NCI-H1105 treated with DMSO at 0.1 percent for 48 hours (cell line): ENCODE measurements around the gene GLB1L3.
"Not testable (repeated sequence)": the region's sequence is repeated elsewhere in the genome, so short reads cannot be mapped to it uniquely, and the experiment has no call there.

Source experiments
- DNase-seq: peaks from one replicate; lab custom pipeline; 2025; lab: John Stamatoyannopoulos, UW

Gene GLB1L3

DNA sequence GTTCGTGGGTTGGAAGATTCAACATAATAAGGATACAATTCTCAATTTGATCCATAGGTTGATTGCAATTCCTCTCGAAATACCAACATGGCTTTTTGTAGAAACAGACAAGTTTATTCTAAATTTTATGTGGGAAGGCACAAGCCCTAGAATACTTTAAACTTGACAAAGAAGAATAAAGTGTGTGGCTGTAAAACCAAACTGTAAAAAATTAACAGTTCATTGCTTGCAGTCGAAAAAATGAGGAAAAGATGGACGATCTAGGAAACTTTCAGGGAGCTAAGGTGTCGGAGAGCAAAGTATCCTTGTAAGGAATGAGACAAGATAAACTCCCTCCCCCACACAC lies 1.0 kb upstream of the GLB1L3 start:
- DNase-seq = no peak

DNA sequence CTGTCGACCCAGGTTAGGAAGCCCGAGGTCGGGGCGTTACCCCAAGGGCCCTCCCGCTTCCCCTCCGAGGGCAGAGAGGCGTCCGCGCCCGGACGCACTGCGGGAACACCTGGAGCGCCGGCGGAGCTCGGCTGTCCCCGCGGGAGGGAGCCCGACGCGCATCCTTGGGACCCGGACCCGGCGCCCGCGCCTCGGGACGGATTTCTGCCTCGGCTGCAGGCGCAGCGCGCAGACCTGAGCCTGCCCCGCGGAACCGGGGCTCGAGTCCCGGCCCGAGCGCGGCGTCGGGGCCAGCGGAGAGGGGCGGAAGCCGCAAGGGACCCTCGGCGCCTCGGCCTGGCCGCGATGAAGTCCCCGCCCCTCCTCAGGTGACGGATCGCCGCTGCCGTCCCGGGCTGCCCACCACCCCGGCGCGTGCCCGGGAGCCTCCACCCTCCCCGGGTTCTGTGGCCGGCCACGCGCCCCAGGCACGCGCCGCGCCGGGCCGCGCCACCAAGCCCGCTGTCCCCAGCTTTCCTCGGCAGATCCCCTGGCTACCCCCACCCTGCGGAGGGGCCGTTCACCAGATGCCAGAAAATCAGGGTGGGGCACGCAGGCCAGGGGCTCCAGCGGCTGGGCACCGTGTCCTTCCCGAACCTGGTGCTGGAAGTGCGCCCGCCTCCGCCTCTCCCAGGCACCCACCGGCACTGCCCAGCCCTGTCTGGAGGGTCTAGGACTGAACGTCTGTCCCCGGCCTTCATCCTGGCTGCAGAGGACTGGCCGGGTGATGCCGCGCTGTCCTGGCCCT lies 410 bp downstream of the GLB1L3 start:
- no peak for DNase-seq

DNA sequence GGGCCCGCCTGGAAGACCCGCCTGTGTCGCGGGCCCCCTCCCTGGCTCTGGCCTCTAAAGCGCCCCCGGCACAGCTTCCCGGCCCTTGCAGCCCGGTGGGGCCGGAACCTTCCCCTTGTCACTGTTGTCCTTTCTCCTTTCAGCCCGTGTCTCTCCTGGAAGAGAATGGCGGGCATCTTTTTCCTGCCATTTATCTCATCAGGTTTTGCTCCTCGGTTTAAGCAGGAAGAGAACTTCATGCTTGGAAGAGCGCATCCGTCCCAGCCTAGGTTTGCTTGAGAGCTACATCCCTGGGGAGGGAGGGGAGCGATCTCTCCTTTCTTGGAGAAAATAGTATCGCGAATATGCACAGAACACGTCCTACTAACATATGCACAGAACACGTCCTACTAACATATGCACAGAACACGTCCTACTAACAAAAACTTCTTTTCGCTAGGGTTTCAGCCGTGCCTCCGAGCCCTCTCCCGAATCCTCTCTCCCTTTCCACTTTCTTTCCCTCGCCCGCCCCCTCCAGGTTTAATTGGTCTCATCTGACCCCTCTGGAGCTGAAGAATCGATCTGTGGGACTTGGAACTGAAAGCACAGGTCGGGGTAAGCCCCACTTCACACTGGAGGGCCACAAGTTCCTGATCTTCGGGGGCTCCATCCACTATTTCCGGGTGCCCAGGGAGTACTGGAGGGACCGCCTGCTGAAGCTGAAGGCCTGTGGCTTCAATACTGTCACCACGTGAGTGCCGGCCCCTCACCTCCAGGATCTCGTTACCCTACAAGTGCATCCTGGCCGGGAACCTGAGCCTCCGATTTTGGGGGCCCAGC lies 1.2 kb downstream of the GLB1L3 start:
- no peak for DNase-seq

DNA sequence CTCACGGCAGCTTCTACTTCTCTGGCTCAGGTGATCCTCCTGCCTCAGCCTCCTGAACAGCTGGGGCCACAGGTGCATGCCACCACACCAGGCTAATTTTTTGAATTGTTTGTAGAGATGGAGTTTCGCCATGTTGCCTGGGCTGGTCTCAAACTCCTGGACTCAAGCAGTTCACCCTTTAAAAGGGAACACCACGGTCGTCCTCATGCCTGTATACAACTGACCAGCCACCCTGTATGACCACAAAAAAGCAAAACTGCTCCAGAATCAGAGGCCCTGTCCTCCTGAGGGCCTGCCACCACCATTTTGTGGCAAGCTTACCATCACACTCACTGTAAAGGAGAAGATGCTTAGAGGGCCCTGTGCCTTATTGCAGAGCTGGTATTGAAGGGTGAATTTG lies 2.2 kb downstream of the GLB1L3 start:
- DNase-seq = no peak

DNA sequence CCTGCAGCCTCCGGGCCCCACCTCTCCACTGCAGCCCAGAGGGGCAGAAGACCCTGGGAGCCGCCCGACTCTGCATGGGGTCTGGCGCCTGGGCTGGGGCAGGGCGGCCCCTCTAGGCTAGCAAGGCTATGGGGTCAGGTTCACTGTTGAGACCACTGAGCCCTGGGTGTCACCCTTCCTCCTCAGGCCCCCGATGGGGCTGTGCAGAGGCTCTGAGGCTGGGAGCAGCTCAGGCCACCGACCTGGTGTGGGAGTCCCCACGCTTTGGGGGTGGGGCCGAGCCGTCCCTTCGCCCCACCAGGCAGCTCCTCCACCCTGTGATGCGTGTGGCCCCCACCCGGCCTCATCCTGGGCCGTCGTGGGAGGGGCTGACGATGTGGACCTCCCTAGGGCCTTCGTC lies 5.5 kb downstream of the GLB1L3 start:
- not testable (repeated sequence) for DNase-seq

DNA sequence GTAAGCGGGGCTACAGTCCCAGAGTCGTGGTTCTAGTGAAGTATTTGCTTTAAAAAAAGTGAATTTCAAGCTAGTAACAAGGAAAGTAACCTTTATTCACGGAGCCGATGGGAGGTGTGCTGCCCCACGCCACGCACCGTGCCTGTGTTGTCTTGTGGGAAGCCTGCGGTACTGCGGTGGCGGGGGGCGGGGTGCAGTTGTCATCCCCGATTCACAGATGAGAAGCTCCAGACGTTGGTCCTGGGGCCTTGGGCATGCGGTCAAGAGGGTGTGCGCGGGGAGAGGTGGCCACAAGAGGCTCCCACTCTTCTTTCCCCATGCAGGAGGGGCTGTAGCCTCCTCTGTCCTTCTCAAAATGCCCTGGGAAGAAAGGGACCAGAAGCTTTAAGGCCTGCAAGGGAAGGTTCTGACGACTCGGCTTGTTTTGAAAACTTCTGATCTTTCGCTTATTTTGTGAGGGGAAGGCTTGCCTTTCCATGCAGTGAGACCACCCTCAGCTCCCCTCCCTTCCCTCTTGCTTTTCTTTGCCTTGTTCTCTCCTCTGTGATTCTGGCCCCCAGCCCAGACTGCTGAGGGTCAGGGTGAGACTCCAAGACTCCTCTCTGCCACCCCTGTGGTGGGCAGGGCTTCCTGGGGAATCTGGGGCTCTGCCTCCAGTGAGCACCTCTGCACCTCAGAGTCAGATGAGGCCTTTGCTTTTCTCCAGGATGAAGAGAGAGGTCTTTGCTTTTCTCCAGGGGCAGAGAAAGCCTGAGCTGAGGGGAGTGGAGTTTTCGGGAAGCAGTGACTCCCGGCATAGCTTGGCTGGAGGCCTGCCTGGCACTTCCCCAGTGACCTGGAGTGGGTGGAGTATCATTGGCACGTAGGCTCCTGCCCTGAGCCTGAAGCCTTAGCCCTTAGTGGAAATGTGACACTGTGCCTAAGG lies 6.2 kb downstream of the GLB1L3 start:
- DNase-seq = no peak

DNA sequence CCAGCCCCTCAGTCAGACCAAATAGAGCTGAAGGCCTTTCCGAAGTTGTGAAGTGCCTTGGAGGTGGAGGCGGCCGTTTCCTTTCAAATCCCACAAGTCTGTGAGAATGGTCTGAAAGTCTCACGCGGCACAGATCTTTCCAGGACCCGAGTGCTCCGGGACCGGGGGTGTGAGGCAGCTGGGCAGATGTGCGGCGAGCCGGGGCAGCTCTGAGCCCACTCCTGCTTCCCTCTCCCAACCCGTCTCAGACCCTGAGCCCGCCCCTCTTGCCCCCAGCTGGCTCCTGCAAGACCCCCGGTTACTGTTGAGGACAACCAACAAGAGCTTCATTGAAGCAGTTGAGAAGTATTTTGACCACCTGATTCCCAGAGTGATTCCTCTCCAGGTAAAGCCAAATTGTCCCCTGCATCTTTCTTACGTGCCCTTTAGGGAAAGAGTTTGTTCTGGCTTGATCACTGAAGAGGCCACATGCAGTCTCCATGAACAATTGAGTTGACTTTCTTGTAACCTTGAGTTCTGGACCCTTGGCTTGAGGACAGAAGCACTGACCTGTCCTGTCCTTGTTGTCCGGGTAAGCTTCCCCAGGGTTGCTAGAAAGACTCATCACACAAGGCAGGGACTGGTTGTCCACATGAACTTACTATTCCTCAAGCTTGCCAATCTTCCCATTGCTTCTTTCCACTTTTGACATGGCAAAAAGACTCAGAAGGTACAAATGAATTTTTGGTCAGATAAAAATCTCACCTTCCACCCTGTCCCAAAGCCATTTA lies 7.5 kb downstream of the GLB1L3 start:
- no peak for DNase-seq

DNA sequence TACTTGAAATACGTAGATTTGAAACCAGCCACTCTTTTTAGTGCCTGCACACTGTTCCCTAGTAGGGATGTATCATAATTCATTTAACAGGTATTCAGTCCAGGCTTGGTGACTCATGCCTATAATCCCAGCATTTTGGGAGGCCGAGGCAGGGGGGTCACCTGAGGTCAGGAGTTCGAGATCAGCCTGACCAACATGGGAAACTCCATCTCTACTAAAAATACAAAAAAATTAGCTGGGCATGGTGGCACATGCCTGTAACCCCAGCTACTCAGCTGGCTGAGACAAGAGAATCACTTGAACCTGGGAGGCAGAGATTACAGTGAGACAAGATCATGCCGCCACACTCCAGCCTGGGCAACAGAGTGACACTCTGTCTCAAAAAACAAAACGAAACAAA lies 8.2 kb downstream of the GLB1L3 start:
- not testable (repeated sequence) for DNase-seq

DNA sequence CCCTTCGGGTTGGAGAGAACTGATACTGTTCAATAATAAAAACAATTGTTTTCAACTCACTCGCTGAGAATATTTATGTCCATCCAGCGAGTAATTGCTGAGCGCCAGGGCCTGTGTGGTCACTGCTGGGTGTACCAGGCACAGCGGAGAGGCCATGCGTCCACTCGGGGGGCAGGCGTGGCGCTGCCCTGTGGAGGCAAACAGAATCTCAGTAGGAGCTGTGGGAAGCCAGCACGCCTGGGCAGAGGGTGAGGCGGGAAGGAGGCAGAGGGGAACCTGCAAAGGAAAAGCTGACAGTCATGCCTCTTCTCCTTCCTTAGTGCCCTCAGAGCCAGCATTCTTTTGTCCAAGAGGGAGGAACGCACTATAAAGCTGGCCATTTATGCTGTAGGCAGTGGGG lies 11.4 kb downstream of the GLB1L3 start:
- DNase-seq = no peak

DNA sequence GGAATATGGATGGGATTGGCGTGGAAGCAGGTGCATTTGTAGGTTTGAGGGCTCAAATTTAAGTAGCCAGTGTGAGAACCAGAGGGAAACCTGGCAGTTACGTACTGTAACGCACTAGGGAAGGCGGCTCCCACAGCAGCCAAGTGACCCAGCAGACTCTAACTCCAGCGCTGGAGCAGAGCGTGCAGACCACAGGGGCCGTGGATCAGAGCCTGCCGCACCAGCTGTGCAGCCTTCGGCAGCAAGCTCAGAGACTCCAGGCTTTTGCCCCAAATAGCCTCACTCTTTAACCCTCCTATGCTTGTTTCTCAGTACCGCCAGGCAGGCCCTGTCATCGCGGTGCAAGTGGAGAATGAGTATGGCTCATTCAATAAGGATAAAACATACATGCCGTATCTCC lies 12.3 kb downstream of the GLB1L3 start:
- DNase-seq = no peak

DNA sequence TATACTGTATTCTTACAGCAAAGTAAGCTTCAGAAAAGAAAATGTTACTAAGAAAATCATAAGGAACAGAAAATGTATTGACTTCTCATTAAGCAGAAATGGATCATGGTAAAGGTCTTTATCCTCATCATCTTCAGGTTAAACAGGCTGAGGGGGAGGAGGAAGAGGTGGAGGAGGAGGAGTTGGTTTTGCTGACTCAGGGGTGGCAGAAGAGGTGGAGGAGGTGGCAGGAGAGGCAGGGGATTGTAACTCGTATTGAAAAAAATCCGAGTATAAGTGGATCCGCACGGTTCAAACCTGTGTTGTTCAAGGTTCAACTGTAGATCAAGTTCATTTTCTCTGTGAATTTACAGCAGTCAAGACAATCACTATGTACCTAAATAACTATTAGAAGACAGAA lies 13.0 kb downstream of the GLB1L3 start:
- DNase-seq = no peak

DNA sequence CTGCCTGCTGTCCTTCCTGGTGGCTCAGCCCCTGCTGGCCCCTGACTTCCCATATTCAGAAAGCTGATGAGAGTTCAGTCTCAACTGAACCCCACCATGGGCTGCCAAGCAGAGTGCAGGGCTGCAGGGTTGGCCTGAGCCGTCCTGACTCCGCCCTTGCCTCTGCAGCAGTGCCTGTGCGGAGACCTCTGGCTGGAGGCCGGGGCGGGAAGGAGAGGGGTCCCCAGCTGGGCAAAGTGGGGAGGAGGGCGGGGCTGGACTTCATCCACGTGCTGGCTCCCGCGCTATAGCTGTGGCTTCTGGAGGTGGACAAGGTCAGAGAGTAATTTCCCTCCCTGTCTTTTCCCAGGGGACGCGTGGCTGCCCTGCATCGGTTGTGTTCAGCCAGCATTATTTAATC lies 13.6 kb downstream of the GLB1L3 start:
- DNase-seq = no peak

DNA sequence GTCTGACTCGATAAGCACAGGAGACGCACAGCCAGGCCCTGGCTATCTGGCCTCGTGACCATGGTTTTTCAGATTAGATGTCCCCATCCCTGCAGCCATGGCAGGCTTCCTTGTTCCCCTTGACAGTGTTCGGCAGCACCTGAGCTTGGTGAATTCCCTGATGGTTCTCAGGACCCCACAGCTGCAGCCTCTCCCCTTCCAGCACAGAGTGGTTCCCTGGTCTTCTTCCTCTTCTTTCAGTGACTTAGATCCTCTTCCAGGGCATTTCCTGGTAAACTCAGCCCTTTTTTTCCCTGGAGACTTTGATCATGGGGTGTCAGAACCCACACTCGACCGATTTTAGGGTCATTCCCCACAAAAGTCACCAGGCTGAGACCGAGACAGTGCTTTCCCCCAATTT lies 14.5 kb downstream of the GLB1L3 start:
- no peak for DNase-seq

DNA sequence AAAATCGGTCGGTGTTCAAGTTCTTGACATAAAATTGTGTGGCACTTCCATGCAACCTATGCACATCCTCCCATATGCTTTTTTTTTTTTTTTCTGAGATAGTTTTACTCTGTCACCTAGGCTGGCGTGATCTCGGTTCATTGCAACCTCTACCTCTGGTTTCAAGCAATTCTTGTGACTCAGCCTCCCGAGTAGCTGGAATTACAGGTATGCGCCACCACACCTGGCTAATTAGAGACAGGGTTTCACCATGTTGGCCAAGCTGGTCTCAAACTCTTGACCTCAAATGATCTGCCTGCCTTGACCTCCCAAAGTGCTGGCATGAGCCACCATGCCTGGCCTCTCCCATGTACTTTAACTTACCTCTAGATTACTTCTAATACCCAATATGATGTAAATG lies 15.0 kb downstream of the GLB1L3 start:
- DNase-seq = no peak

DNA sequence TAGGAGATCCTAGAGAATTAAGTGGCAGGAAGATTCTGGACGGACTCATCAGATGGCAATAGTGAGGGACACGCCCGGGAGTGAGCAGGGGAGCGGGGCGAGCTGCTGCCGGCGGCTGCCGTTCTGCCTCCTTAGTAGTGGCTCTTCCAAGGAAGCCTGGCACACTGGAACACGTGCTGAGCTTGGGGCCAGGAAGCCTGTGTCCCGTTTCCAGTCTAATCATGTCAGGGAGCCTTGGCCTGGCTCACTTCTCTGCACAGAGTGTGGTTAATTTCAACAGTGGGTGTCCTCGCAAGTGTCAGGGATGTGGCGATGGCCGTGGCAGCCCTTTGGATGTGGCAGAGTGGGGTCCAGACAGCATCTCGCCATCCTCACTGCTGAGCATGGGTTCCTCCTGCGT lies 16.5 kb downstream of the GLB1L3 start:
- DNase-seq = no peak

DNA sequence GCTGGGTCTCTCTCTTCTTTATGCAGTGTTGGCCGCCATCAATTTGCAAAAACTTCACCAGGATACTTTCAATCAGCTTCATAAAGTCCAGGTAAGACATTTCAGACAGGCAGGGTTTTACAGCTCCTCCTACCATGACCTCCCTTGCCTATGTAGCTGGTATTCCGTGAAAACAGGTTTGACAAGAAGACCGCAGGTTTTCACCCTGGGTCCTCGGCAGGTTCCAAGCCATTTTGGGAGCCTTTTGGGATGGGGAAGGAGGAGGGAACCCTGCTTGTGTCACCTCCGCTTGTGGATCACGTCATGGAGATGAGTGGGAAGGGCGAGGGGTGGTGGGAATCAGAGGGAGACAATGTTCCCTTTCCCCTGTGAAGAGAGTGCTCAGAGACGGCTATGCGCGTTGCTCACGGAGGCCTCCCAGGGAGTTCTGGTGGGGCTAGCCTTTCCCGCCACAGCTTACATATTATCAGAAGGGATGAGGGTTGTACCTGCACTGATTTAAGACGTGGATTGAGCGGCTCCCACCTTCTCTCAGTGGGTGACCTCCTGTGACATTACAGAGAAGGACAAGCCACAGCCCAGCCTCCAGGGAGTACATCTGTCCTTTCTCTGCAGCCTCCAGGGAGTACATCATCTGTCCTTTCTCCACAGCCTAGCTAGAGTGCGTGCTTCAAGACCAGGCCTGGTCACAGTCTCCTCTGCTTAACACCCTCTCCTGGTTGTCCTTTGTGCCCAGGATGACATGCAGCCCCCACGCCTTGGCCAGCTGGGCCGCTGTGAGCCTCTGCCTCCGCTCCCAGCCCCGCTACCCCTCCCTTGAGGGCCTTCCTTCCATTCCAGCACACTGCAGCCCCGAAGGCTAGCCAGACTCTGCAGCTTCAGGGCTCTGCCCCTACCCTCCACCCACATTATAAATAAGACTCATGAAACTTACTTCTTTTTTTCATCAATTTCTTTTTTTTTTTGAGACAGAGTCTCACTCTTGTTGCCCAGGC lies 17.2 kb downstream of the GLB1L3 start:
- DNase-seq = no peak

DNA sequence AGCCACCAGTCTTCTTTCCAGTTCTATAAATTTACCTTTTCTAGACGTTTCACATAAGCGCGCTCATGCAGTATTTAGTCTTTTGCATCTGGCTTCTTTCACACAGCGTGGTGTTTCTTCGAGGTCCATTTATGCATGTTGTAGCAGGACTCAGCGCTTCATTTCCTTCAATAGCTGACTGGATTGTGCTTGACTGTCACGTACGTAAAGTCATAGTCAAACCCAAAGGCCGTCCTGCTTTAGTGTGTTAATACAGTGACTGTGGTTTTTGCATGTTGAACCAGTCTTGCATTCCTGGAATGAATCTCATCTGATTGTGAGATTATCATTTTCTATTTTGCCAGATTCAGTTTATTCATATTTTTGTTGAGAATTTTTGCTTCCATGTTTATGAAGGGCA lies 18.5 kb downstream of the GLB1L3 start:
- no peak for DNase-seq

DNA sequence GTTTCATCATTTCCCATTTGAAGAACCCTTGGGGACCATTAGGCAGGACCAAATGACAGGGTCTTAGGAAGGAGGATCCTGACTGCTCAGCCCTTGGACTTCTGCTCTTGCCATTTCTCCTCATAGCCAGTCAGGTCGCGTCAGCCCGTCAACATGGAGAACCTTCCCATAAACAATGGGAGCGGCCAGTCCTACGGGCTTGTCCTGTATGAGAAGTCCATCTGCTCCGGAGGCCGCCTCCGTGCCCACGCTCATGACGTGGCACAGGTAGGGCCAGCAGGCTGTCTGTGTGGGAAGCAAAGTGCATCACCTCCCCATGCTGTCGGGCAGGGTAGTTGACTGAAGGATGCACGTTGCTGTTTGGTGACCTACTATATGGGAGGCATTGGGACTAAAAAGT lies 36.0 kb downstream of the GLB1L3 start:
- DNase-seq = no peak

DNA sequence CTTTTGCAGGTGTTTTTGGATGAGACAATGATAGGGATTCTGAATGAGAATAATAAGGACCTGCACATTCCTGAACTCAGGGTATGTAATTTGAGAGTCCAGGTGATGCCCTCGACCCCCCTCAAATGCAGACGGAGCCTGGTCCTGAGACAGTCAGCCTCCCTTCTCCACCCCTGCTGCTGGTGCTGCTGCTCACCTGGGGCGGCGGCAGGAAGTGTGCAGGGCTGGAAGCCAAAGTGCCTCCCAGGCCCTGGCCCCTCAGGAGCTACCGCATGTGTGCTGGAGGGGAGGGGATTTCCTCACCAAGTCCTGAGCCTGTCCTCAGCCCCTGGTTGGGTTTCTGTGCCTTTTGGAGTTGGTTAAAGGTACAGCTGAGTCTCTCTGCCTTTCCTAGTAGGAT lies 36.6 kb downstream of the GLB1L3 start:
- no peak for DNase-seq

DNA sequence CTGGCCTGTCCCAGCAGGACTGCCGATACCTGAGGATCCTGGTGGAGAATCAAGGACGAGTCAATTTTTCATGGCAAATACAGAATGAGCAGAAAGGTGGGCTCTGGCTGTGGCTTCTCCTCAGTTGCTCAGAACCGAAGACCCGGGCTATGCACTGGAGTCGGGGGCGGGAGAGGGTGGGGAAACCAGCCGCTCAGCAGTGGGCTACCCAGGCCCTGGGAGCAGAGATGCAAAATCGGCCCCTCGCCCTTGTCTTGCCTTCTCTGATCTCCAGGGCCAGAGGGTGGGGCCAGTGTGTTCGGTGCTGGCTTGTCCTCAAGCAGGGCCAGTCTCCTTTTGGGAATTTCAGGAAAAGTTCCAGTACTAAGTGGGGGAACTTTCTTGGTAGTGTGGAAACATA lies 37.2 kb downstream of the GLB1L3 start:
- no peak for DNase-seq
